GM12864 (cell line): Measurements from ENCODE around the gene SNAPC3.
A peak's percentile ranks its signal among the peaks of the same experiment; 100 is the strongest.

Experiments
- DNase-seq: peaks from one replicate; pipeline ENCODE4 v3.0.0-alpha.2; 2011; ENCODE audit warnings: low read depth
- H3K4me3 ChIP-seq: 2 replicates; pipeline ENCODE4 v1.5.1; 2011; ENCODE audit warnings: mild to moderate bottlenecking, low read depth, low read length, control low read depth
- TF ChIP-seq, protein P1 (sequence below): IDR thresholded peaks from 2 replicates; pipeline ENCODE4 v1.5.1; 2011; ENCODE audit warnings: low read depth, mild to moderate bottlenecking, moderate library complexity, low read length, control low read depth, inconsistent platforms; ENCODE audit errors: missing control alignments

Gene SNAPC3

DNA sequence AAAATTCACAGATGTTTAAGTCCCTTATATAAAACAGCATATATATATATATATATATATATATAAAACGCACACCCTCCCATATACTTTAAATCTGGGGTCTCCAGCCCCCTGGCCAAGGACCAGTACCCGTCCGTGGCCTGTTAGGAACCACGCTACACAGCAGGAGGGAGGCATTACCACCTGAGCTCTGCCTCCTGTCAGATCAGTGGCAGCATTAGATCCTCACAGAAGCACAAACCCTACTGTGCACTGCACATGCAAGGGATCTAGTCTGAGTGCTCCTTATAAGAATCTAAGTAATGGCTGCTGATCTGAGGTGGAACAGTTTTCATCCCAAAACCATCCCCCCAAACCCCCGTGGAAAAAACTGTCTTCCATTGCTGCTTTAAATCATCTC lies 79.1 kb downstream of the SNAPC3 start:
- DNase-seq = no peak
- TF ChIP-seq, protein P1, sequence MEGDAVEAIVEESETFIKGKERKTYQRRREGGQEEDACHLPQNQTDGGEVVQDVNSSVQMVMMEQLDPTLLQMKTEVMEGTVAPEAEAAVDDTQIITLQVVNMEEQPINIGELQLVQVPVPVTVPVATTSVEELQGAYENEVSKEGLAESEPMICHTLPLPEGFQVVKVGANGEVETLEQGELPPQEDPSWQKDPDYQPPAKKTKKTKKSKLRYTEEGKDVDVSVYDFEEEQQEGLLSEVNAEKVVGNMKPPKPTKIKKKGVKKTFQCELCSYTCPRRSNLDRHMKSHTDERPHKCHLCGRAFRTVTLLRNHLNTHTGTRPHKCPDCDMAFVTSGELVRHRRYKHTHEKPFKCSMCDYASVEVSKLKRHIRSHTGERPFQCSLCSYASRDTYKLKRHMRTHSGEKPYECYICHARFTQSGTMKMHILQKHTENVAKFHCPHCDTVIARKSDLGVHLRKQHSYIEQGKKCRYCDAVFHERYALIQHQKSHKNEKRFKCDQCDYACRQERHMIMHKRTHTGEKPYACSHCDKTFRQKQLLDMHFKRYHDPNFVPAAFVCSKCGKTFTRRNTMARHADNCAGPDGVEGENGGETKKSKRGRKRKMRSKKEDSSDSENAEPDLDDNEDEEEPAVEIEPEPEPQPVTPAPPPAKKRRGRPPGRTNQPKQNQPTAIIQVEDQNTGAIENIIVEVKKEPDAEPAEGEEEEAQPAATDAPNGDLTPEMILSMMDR = no peak
- H3K4me3 ChIP-seq = no peak overlapping the region

DNA sequence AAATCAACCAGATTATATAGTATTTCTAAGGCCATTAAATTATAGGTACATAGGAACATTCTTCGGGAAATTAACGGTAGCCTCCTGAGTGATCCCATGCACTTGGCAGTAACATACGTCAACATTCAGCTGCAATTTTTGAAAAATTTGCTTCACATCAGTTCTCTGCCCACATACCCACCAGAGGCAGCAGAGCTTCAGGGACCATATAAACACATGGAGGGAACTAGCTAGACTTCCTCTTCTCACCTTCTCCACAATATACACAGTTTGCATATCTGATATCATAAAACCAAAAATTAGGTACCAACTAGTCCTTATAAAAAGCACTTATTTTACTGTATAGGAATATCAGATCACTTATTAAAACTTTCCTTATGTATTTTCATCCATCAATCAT lies 83.2 kb downstream of the SNAPC3 start:
- TF ChIP-seq, protein P1 = peak; percentile 20
- no peak for DNase-seq
- no peak overlapping the region for H3K4me3 ChIP-seq

DNA sequence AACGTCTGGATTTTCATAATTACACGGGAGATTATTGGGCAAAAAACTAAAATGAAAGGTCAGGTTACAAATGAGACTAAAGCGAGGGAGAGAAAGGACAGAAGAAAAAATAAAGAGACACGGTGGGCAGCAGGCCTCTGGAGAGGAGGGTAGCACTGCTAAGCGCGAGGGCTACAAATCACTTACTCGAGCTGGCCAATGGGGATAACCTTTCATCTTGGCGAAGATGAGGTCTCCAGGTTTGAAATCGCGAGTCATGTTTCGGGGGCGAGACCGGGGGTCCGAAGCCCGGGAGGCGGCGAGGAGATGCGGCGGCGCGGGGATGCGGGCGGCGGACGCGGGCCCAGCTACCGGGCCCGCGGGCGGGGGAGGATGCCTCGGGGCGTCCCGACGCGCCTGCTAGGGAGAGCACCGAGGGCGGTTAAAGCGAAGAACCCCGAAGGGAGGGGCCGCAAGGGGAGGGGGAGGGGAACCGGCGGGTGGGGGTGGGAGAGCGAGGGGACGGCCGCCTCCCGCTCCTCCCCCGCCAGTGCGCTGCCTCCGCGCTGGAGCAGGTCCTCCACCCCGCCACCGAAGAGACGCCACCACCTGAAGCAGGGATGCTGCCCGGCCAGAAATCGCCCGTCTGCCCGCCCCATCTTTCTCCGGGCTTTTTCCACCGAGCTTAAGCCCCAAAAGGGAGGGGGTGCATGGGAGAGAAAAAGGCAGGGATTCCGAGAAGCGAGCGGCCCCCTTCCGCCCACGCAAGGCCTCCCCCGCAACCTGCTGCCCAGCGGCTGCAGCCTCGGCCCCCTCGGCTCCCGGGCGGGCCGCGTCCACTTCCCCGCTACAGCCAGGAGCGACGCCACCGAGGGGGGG lies 87.5 kb downstream of the SNAPC3 start:
- TF ChIP-seq, protein P1 = no peak
- peak overlapping the region; percentile 97 for H3K4me3 ChIP-seq
- DNase-seq = no peak

DNA sequence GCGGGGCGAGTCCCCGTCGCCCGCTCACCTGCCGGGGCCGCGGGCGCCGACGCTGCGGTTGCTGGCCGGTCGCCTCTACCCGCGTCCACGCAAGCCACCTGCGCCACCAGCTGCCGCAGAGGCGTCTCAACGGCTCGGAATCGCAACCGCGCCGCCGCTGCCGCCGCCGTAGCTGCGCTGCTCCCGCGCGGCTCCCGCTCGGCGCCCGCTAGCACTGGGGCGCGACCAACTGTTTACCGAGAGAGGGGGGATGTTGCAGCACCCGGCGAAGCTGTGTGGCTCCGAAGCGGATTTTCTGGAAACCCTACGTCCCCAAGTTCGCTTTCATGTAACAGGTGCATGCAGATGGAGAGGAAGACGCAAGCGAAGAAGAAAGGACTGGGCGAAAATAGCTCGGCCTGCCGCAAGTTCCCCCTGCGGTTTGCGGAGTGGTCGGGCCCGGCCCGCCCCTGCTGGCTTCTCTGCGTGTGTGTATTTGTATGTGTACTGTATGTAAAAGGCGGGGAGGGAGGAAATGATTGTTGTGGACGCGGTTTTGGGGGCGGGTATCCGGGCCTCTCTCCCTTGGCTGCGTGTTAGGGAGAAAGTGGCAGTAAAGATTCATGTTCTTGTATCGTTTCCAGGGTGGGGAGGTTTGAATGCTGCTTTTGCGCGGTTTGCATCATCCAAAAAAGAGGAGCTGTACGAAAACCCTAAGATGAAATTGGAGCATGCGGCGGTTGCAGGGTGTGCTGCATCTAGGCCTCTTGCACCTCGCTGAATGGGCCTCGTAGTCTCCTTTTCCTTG lies 88.3 kb downstream of the SNAPC3 start, which contains the start of gene PSIP1:
Gene PSIP1 (minus strand): TSS at position 182 of the 787 bp plus-strand sequence. CDS start 782 bp downstream, outside the sequence.
- TF ChIP-seq, protein P1 = no peak
- peak; percentile 84 for DNase-seq
- peak within 1 kb of the TSS; percentile 97 for H3K4me3 ChIP-seq
